ENCODE results near the gene SZT2.
"Not testable (repeated sequence)": the region's sequence is repeated elsewhere in the genome, so short reads cannot be mapped to it uniquely, and the experiment has no call there.

SZT2 gene

DNA sequence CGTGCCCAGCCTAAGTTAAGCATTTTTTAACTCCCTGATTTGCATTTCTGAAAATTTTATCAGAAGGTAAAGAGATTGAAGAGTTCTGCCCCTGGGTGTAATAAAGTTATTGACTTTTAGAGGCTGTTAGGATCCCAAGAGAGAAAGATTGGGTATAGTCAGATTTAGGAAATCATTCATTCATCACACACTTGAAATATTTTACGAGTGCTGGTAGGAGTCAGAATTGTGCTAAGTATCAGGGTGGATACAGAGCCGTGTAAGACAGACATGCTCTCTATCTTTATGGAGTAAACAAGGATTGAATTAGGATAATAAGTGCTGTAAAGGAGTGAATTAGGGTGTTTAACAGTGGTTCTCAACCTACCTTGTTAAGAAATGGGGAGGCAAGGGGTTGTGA is 3.0 kb downstream of the SZT2 start:
- DNase-seq, result no peak

DNA sequence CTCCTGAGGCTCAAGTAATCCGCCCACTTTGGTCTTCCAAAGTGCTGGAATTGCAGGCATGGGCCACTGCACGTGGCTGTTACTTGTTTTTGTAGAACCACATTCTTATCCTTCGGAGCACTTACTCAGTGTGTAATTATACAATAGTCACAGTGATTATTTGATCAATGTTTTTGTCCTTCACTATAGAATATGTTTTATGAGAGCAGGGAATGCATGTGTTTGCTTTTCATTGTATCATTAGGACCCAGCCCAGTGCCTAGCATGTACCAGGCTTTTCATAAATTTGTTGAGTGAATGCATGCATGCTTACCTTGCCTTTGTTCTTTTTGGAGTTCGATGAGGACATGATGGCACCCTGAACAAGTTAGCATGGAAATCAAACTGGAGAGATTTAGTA is 5.8 kb downstream of the SZT2 start:
- no peak for DNase-seq

DNA sequence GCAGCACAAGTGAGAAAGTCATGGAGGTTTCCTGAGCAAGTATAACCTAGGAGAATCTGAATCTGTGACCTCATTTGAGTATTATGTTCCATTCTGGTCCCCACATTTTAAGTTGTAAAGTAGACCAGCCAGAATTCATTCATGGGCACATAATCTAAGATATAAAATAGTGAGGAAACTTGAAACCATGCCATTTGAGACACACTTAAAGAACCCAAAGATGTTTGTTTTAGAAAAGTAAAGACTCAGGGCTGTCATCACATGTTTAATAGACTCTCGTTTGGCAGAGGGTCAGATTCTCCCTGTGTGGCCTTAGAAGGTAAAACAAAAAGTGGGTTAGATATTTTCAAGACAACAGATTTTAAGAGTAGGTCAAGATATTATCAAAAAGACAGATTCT is 6.4 kb downstream of the SZT2 start:
- no peak for DNase-seq

DNA sequence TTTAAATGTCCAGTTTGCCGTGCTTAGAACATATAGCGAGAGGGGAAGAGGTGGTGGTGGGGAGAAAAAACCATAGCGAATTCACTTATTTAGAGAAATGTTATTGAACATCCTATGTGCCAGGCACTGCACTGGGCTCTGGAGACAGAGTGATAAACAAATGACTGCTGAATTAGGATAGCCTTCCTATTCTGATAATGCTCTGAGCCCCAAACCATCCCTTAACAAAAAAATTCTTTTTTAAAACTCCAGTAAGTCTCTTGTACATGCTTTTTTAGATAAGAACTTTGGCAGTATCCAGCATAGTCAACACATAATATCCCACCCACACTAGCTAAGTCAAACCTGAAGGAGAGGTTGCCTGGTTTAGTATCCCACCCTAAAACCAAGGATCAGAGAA is 8.5 kb downstream of the SZT2 start:
- no peak for DNase-seq

DNA sequence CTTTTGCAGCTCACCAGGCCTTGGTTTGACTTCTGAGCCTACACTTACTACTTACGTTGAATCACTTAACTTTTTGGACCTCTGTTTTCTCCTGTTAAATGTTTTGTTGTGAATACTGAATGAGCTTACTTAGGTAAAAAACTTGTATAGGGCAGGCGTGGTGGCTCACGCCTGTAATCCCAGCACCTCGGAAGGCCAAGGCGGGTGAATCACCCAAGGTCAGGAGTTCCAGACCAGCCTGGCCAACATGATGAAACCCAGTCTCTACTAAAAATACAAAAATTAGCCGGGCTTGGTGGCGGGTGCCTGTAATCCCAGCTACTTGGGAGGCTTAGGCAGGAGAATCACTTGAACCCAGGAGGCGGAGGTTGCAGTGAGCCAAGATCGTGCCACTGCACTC is 10.7 kb downstream of the SZT2 start:
- DNase-seq, result not testable (repeated sequence)

DNA sequence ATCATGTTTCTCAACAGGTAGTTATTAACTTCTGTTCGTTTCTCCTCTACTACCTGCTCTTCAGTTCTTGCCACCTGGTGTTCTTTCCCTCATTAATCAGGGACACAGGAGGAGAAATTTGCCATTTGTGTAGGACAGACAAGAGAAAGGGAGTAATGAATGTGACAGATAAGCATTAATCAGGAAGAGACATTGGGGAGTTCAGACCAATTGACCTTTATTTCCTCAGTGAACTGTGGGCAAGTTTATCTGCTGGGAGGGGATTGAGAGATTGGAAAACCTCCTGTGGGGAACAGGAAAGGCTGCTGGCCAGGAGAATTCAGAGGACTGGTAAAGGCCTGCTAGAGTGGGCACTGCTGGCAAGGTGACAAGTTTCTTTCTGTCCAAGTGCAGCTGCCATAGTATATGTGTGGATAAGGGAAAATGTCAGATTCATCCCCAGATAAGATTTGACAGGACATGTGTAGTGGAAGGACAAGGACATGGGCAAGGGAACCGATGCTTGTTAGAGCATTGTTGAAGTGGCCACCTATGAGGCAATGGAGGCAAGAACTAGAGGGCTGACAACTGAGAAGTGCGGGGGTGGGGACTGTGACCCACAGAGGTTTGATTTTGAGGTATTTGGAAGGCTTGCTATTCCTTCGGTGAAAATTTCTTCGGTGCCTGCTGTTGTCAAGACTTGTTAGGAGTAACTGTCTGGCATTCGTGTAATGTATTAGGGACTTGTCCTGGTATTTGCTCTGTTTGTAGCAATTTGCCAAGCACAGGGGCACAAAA is 12.6 kb downstream of the SZT2 start:
- no peak for DNase-seq

DNA sequence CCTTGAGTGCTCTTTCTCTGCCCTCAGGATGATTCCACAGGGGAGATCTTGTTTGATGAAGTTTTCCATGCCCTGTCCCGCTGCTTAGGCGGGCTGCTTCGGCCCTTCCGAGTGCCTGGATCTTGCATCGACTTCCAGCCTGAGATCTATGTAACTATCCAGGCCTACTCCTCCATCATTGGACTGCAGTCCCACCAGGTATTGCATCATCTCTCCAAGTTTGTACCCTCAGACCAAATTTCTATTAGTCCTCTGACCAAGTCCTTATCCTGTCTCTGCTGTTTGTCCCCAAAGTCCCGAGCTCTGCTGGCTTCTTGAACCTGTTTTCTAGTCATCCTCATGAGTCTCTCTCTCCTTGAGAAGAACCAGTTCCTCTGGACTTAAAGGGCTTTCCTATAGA is 14.7 kb downstream of the SZT2 start:
- DNase-seq, result no peak

DNA sequence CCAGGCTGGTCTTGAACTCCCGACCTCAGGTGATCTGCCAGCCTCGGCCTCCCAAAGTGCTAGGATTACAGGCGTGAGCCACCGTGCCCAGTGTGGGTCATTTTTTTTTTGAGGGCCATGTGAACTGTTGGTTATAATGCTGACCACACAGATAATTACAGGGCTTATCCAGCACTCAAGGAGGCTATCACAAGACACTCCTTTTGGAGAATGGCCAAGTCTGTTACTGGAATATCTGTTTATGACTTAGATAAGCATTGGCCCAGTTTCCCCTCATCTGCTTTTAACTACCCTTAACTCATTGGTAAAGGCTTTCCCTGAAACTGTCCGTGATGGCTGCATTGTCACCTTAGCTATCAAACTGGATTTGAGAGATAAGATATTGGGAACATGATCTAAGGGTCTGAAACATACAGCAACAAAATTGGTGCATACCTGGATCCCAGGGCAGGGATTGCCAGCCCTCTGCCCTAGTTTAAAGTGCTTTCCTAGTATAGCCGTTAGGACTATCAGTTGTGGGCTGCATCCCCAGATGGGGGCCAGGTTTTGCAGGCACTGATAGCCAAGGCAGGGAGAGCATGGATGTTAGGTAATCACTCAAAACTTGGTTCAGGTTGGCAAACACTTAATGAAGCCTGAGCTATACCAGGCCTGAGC is 15.6 kb downstream of the SZT2 start:
- DNase-seq, result no peak

DNA sequence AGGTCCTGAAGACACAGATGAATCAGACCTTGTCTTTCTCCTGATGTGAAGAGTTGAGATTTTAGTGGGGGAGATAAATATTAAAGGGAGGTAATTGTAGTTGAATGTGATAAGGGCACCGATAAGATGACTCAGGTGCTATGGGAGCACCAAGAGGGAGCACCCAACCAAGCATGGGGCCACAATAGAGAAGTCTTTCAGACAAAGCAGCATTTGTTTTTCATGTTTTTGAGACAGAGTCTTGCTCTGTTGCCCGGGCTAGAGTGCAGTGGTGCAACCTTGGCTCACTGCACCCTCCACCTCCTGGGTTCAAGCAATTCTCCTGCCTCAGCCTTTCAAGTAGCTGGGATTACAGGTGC is 16.2 kb downstream of the SZT2 start:
- no peak for DNase-seq

DNA sequence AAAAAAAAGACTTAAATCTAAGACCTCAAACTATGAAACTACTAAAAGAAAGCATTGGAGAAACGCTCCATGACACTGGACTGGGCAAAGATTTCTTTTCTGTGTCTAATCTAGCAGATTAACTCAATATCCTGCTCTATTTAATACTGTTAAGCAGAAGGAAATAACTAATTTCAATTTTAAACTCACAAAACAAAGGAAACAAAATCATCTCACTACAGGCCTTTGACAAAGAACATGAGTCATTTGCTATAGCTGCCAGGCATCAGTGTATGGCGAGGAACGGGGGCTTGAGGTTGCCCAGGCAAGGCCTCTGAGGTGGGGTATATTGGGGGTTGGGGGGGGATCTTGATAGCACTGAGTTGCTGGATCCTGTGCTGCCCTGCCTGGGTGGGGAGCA is 20.9 kb downstream of the SZT2 start:
- DNase-seq, result no peak

DNA sequence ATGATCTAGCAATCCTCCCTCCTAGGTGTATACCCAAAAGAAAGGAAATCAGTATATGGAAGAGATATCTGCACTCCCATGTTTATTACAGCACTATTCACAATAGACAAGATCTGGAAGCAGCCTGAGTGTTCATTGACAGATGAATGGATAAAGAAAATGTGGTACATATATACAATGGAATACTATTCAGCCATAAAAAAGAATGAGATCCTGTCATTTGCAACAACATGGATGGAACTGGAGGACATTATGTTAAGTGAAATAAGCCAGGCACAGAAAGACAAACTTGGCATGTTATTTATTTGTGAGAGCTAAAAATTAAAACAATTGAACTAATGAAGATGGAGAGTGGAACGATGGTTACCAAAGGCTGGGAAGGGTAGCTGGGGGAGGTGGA is 23.7 kb downstream of the SZT2 start:
- DNase-seq, result not testable (repeated sequence)

DNA sequence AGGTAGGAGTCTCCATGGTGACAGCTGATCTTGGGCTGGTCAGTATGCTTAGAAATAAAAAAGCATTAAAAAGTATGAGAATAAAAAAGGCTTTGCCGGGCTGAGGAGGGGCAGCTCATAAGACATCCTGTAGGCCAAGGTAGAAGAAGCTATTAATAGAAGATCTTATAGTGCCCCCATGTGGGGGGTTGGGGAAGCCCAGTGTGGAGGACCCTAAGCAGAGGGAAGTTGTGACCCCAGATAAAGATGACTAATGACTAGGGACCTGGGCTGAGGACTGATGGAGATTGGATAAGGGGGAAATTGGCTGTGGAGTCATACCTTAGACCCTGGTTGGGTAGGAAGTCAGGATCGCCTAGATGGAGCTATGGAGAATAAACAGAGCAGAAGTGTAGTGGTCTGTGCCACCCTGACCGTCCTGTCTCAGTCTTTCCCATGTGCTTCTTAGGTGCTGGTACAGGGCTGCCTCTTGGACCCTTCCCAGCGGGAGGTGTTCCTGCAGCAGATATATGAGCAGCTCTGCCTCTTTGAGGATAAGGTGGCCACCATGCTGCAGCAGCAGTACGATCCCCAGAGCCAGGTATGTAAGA is 25.0 kb downstream of the SZT2 start:
- peak in 1 of 2 donors; percentile 9 for DNase-seq

DNA sequence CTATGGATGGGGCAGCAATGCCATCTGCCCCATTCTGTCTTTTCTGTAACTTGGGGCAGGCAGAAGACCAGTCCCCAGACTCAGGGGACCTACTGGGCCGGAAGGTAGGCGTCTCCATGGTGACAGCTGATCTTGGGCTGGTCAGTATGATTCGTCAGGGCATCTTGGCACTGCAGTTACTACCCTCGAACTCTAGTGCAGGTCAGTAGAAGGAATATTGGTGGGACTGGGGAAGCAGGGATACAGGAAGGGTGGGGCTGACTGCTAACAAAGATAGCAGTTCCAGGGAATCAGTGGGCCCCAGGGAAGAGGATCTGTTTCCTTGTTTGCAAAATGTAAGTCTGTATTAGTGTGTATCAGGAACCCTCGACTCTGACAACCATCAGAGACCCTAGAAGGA is 26.2 kb downstream of the SZT2 start:
- no peak for DNase-seq

DNA sequence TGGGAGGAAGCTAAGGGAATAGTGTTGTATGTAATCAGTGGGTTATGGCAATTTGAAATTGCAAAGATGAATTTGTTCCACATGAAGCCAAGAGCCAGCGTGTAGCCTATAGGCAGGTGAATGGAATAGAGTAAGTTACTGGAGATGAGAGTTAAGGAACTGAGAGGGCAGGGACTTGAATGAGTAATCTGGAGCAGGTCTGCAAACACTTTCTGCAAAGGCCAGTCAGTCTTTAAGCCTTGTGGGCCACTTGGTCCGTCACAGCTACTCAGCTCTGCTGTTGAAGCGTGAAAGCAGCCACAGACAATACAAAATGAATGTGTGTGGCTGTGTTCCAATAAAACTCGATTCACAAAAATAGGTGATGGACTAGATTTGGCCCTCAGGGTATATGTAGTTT is 29.2 kb downstream of the SZT2 start:
- no peak for DNase-seq

DNA sequence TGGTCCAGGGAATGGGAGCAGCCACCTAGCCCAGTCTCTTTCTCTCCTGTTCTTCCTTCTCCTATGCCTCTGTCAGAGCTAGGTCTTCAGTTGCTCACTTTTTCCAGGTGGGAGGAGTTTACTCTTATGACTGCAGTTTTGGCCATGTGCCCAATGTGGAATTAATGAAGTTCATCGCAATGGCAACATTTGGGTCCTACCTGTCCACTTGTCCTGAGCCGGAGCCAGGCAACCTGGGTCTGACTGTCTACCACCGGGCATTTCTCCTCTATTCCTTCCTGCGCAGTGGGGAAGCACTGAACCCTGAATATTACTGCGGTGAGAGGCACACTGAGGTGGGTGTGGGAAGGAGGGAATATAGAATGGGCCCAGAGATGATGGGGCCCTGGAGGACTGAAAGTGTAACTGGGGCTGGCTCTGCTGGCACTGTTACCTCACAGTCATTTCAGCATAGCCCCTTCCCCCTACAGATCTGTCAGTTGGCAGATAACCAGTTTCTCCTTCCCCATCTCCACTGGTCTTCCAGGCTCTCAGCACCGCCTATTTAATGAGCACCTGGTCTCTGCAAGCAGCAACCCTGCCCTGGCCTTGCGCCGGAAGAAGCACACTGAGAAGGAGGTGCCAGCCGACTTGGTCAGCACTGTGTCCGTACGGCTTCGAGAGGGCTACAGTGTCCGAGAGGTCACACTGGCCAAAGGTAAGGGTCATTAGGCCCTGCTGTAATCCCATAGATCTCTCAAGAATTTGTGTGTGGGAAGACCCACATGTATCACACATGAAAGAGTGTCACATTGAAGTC is 30.1 kb downstream of the SZT2 start:
- no peak for DNase-seq

DNA sequence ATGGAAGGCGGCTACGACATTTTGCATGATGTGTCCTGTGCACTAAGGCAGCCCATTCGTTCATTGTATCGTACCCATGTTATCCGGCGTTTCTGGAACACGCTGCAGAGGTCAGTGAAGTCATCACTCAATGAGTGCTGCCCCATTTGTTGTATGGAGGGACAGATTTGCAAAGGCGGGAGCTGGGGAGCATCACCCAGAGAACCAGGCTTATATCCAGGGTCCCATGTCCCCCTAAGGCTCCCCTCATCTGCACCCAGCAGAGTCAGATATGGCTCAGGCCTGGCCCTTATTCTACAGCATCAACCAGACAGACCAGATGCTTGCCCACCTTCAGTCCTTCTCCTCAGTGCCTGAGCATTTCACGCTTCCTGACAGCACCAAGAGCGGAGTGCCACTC is 31.2 kb downstream of the SZT2 start:
- no peak for DNase-seq

DNA sequence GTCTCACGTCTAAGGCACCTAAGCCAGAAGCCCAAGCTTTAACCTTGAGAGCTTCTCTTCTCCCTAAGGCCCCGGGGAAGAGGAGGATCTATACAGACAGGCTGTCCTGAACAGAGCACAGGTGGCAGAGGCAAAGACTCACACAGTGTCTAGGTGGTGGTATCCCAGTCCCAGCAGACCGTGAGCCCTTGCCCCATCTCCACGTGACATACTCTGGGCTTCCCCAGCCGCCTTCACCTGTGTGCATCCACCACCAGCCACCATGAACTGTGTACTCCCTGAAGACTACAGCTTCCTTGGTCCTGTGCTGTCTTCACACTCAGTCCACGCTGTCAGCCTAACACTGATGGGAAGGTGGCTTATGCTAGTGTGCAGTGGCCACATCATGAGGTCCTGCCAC is 31.7 kb downstream of the SZT2 start:
- DNase-seq, result no peak

DNA sequence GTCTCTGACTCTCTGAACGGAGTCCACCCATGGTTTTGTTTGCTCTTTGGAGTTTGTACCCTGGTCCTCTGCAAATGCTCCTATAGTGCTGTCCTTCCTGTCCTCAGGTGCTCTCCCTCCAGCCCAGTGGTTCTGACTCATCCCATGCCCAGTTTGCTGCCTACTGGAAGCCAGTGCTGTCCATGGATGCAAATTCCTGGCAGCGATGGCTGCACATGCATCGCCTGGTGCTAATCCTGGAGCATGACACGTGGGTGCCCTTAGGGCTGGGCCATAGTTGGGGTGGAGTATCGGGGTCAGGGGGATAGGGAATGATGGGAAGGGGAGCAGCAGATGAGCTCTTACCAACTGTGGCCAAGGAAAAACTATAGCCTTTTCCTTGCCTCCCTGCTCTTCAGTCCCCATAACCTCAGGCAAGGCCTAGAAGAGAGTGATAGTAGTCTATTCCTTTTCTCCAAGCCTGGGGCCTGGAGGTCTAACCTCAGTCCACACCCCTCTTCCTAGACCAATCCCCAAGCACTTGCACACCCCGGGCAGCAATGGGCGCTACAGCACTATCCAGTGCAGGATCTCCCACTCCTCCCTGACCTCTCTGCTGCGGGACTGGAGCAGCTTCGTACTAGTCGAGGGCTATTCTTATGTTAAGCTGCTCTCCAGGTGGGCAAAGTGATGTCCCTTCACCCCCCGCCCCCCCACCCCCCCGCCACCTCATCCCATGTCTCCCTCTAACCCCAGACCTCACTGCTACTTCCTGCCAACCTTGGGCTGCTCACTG is 32.5 kb downstream of the SZT2 start:
- no peak for DNase-seq

DNA sequence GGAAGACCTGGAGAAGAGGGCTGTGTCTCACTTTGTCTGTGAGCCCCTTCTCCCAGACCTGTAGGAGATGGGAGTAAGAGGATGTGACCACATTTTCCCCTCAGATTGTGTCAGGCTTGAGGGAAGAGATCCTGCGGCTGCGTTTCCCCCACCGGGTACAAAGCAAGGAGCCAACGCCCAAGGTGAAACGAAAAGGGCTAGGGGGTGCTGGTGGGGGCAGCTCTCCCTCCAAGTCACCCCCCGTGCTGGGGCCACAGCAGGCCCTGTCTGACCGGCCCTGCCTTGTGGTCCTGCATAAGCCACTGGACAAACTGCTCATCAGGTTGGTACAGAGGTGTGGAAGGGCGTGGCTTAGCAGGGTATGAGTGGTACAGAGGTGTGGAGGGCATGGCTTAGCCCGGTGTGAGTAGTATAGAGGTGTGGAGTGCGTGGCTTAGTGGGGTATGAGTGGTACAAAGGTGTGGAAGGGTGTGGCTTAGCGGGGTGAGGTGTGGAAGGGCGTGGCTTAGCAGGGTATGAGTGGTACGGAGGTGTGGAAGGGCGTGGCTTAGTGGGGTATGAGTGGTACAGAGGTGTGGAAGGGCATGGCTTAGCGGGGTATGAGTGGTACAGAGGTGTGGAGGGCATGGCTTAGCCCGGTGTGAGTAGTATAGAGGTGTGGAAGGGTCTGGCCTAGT is 33.4 kb downstream of the SZT2 start:
- DNase-seq, result no peak

DNA sequence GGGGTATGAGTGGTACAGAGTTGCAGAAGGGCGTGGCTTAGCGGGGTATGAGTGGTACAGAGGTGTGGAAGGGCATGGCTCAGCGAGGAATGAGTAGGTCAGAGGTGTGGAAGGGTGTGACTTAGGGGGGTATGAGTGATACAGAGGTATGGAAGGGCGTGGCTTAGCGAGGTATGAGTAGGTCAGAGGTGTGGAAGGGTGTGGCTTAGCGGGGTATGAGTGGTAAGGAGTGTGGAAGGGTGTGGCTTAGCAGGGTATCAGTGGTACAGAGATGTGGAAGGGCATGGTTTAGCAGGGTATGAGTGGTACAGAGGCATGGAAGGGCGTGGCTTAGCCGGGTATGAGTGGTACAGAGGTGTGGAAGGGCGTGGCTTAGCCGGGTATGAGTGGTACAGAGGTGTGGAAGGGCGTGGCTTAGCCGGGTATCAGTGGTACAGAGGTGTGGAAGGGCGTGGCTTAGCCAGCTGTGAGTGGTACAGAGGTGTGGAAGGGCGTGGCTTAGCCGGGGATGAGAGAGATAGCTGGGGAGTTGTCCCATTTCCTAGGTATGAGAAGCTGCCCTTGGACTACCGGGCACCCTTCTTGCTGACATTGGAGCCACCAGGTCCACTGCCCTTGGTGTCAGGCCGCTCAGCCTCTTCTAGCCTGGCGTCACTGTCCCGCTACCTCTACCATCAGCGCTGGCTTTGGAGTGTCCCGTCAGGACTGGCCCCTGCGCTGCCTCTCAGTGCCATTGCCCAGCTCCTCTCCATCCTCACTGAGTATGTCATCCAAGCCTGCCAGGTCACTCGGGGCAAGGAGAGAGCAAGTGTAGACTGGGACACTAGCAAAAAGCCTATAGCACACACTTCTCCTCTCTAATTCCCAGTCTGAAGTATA is 34.2 kb downstream of the SZT2 start:
- DNase-seq, result no peak

DNA sequence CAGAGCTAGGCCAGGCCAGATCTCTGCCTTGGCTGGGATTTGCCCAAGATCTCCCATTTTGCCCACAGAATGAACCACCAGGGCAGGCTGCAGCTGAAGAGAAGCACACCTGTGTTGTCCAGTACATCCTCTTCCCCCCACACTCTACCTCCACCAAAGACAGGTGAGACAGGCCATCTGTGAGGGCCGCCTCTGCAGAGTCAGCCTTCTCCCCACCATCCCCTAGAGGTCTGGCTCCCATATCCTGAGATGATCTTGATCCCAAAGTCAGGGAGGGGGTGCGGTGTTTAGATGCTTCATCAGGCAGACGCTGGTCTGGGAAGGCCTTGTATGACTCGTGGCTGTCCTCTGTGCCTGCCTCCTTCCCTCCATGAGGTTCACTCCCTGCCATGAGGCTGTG is 35.3 kb downstream of the SZT2 start:
- no peak for DNase-seq

Measured in hippocampal formation (tissue), 2 donors.